Neural cell (in vitro differentiated cells): ENCODE measurements around the gene MTX2. TPM values are rescaled to one million over a fixed set of nuclear protein-coding genes. Genes with fewer than 3 reads are reported as not detected.

Source experiments
- H2AFZ ChIP-seq: fragments of 200-600, 300-800 bp; sonication (generic), shearing (Covaris generic); 2 replicates; pipeline ENCODE4 v1.6.0; 2014; ENCODE audit warnings: low read depth, mild to moderate bottlenecking, antibody characterized with exemption, low read length, moderate library complexity
- H3F3A ChIP-seq: fragments of 200-600 bp; shearing (Covaris generic); 2 replicates; pipeline ENCODE4 v1.6.1; 2016; ENCODE audit warnings: mild to moderate bottlenecking, moderate library complexity, mixed read lengths, antibody characterized with exemption, low read length; ENCODE audit not compliant: insufficient read depth, poor library complexity, severe bottlenecking
- H3K27ac ChIP-seq: fragments of 200-600, 300-800 bp; sonication (generic), shearing (Covaris generic); 2 replicates; pipeline ENCODE4 v1.5.1; 2014; ENCODE audit warnings: mild to moderate bottlenecking, low read length, moderate library complexity
- H3K27me3 ChIP-seq: fragments of 300-800, 200-600 bp; sonication (generic), shearing (Covaris generic); 2 replicates; pipeline ENCODE4 v1.6.0; 2014; ENCODE audit warnings: mild to moderate bottlenecking, low read depth, low read length, moderate library complexity; ENCODE audit not compliant: insufficient read depth
- H3K36me3 ChIP-seq: fragments of 300-800, 200-600 bp; sonication (generic), shearing (Covaris generic); 2 replicates; pipeline ENCODE4 v1.5.1; 2014; ENCODE audit warnings: mild to moderate bottlenecking, antibody characterized with exemption, low read length, moderate library complexity; ENCODE audit not compliant: insufficient read depth
- H3K4me2 ChIP-seq: fragments of 300-800, 200-600 bp; sonication (generic), shearing (Covaris generic); 2 replicates; pipeline ENCODE4 v1.6.0; 2014; ENCODE audit warnings: mild to moderate bottlenecking, low read length
- H3K4me3 ChIP-seq: fragments of 300-800, 200-600 bp; sonication (generic), shearing (Covaris generic); 2 replicates; pipeline ENCODE4 v1.5.1; 2014; ENCODE audit warnings: mild to moderate bottlenecking, low read length, moderate library complexity
- H3K79me2 ChIP-seq: fragments of 200-600 bp; shearing (Covaris generic); replicated peaks from 2 replicates; pipeline ENCODE4 v1.6.0; 2014; ENCODE audit warnings: mild to moderate bottlenecking, low read length, moderate library complexity; ENCODE audit not compliant: insufficient read depth
- H3K9ac ChIP-seq: fragments of 300-800, 200-600 bp; sonication (generic), shearing (Covaris generic); 2 replicates; pipeline ENCODE4 v1.6.1; 2016; ENCODE audit warnings: mild to moderate bottlenecking, low read length, mixed read lengths
- H3K9me2 ChIP-seq: fragments of 200-600 bp; shearing (Covaris generic); 2 replicates; pipeline ENCODE4 v1.6.1; 2016; ENCODE audit warnings: mild to moderate bottlenecking, low read length, mixed read lengths; ENCODE audit not compliant: insufficient read depth
- H3K9me3 ChIP-seq: fragments of 200-600, 300-800 bp; sonication (generic), shearing (Covaris generic); 2 replicates; pipeline ENCODE4 v1.6.1; 2016; ENCODE audit warnings: mild to moderate bottlenecking, mixed run types, low read length, moderate library complexity, mixed read lengths
- H4K20me1 ChIP-seq: fragments of 200-600 bp; shearing (Covaris generic); 2 replicates; pipeline ENCODE4 v1.6.1; 2016; ENCODE audit warnings: mild to moderate bottlenecking, mixed run types; ENCODE audit not compliant: insufficient read depth
- CTCF ChIP-seq: fragments of 450-650 bp; IDR thresholded peaks from 2 replicates; pipeline ENCODE4 v1.5.1; 2014; ENCODE audit warnings: antibody characterized with exemption, mild to moderate bottlenecking, moderate library complexity; ENCODE audit not compliant: poor library complexity, severe bottlenecking
- EP300 ChIP-seq: fragments of 450-650 bp; conservative IDR thresholded peaks from 2 replicates; pipeline ENCODE4 v1.6.1; 2014; ENCODE audit warnings: antibody characterized with exemption, mild to moderate bottlenecking, moderate library complexity; ENCODE audit not compliant: poor library complexity, severe bottlenecking
- EZH2 ChIP-seq: fragments of 200-600, 300-800 bp; shearing (Covaris generic), sonication (generic); IDR thresholded peaks from 2 replicates; pipeline ENCODE4 v1.6.1; 2014; ENCODE audit warnings: antibody characterized with exemption, low read length, borderline replicate concordance, mild to moderate bottlenecking; ENCODE audit not compliant: insufficient read depth, poor library complexity, severe bottlenecking
- MXI1 ChIP-seq: fragments of 450-650 bp; conservative IDR thresholded peaks from 2 replicates; pipeline ENCODE4 v1.6.1; 2014; ENCODE audit warnings: antibody characterized with exemption, mild to moderate bottlenecking; ENCODE audit not compliant: poor library complexity, severe bottlenecking
- POLR2AphosphoS5 ChIP-seq: IDR thresholded peaks from 2 replicates; pipeline ENCODE4 v1.6.1; 2012
- RAD21 ChIP-seq: fragments of 450-650 bp; conservative IDR thresholded peaks from 2 replicates; pipeline ENCODE4 v1.6.1; 2014; ENCODE audit warnings: antibody characterized with exemption, mild to moderate bottlenecking, moderate library complexity
- REST ChIP-seq: IDR thresholded peaks from 2 replicates; pipeline ENCODE4 v1.6.1; 2012; ENCODE audit warnings: borderline replicate concordance
- SMC3 ChIP-seq: fragments of 450-650 bp; conservative IDR thresholded peaks from 2 replicates; pipeline ENCODE4 v1.6.1; 2014; ENCODE audit warnings: antibody characterized with exemption, mild to moderate bottlenecking, moderate library complexity; ENCODE audit not compliant: poor library complexity
- TAF1 ChIP-seq: IDR thresholded peaks from 2 replicates; pipeline ENCODE4 v1.6.1; 2012; ENCODE audit warnings: low read depth
- polyA plus RNA-seq: library from polyadenylated mRNA; depleted of rRNA; stranded (reverse); fragments of >200 nt; gene quantifications from 2 replicates; pipeline ENCODE4 v1.2.3, GENCODE V29; 2014

MTX2 gene
- polyA plus RNA-seq, 1 donor from 2014 or later: 128 TPM

GRCh38 chr2:176240301-176240700, 28.9 kb upstream of the MTX2 start:
- Histone ChIP-seq H3K27ac (no peak overlapping the region), H3K4me2 (no peak overlapping the region), H3K27me3 (no peaks in the 10 kb centered on the region), H2AFZ (no peak overlapping the region), H4K20me1 (no peaks in the 10 kb centered on the region), H3K79me2 (no peaks in the 10 kb centered on the region), H3K9ac (no peak overlapping the region), H3F3A (no peaks in the 10 kb centered on the region), H3K9me2 (no peaks in the 10 kb centered on the region), H3K9me3 (no peaks in the 10 kb centered on the region), H3K4me3 (no peak overlapping the region), H3K36me3 (no peaks in the 10 kb centered on the region)
- no peak for TF ChIP-seq EP300
- TF ChIP-seq CTCF: no peak
- no peak for TF ChIP-seq RAD21
- no peak for TF ChIP-seq TAF1
- no peak for TF ChIP-seq REST

GRCh38 chr2:176242276-176242675, 27.0 kb upstream of the MTX2 start:
- Histone ChIP-seq H3K27ac (no peak overlapping the region), H3F3A (no peaks in the 10 kb centered on the region), H3K9me3 (no peaks in the 10 kb centered on the region), H3K27me3 (no peaks in the 10 kb centered on the region), H3K79me2 (no peaks in the 10 kb centered on the region), H2AFZ (no peak overlapping the region), H3K4me3 (no peak overlapping the region), H3K9ac (no peak overlapping the region), H3K4me2 (no peak overlapping the region), H3K36me3 (no peaks in the 10 kb centered on the region), H4K20me1 (no peaks in the 10 kb centered on the region), H3K9me2 (no peaks in the 10 kb centered on the region)
- TF ChIP-seq SMC3: no peak
- no peak for TF ChIP-seq EP300
- TF ChIP-seq TAF1: no peak
- no peak for TF ChIP-seq EZH2
- TF ChIP-seq MXI1: no peak
- no peak for TF ChIP-seq CTCF
- no peak for TF ChIP-seq RAD21
- no peak for TF ChIP-seq REST
- no peak for TF ChIP-seq POLR2AphosphoS5
